Adipose tissue (tissue), 3 donors: Measurements from ENCODE around the gene GNA12. TPM values are rescaled to one million over a fixed set of nuclear protein-coding genes. Genes with fewer than 3 reads are reported as not detected.

ENCODE experiments used
- H3K27ac ChIP-seq: one replicate; pipeline ENCODE4 v1.5.1; 2013; ENCODE audit warnings: low read depth, low read length
- WGBS, 3 donors: extraction: QIAGEN DNeasy Blood & Tissue Kit; methylation state at CpG; one replicate each; pipeline ENCODE4 v1.1.7; 2013; 5-methylcytosine and 5-hydroxymethylcytosine counted together
- polyA plus RNA-seq, 3 donors: library from polyadenylated mRNA; stranded (reverse); fragments of 200-250 nt; gene quantifications; one replicate each; pipeline ENCODE4 v1.2.3, GENCODE V29; 2013
- donor health status: healthy with polysubstance abuse.
- donor health status: Bipolar disorder and iron deficiency.
- donor health status: healthy.

GNA12 gene
- polyA plus RNA-seq, 3 donors = 14.8 to 42.6 (median 39.9) TPM

DNA sequence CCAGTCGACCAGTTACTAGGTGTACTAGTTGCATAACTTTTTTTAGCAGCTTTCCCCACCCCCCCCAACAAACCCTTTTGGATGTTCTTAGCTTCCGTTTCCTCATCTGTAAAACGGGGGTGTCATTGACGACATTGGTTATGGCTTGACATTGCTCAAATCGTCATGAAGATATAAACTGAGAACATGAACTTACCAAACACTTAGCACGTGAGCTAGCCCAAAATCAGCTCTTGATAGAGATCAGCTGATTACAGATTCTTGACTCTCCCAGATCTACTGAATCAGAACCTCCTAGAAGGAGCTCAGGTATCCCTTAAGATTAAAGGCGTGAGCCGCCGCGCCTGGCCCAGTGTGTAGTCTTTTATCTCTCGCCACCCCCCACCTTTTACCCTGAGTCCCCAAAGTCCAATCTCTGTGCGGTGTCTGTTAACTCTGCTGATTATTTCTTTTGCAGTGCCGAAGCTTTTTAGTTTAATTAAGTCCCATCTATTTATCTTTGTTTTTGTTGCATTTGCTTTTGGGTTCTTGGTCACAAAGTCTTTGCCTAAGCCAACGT, 1.0 kb upstream of the GNA12 start:
- H3K27ac ChIP-seq = no peak overlapping the region
- WGBS, 3 donors = 77 to 81% (median 77%) methylated on average over 14 of the region's 14 CpGs

DNA sequence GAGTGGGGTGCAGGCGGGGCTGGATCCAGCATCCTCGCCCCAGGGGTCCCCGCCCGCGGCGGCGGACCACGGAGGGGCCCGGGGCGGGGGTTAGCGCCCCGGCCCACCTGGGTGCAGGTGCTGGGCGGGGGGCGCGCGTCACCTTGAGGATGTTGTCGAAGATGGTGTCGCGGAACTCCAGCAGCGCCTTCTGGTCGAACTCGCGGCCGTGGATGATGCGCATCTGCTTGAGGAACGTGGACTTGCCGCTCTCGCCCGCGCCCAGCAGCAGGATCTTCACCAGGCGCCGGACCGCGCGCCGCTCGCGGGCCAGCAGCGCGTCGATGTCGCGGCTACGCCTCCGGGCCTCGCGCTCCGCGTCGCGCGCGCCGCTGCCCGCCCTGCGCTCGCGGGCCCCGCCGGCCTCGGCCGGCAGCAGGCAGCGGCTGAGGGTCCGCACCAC, 376 bp downstream of the GNA12 start:
- WGBS, 3 donors = 0 to 1% (median 1%) methylated on average over 49 to 64 of the region's 64 CpGs
- no peak overlapping the region for H3K27ac ChIP-seq

GRCh38 chr7:2843191-2843685, 870 bp downstream of the GNA12 start:
- 37 to 58% (median 40%) methylated on average over 14 to 15 of the region's 15 CpGs for WGBS, 3 donors
- H3K27ac ChIP-seq = no peak overlapping the region

GRCh38 chr7:2841907-2842306, 2.2 kb downstream of the GNA12 start:
- WGBS, 3 donors = 75 to 81% (median 78%) methylated on average over 5 of the region's 5 CpGs

GRCh38 chr7:2840458-2840857, 3.6 kb downstream of the GNA12 start:
- H3K27ac ChIP-seq = no peak overlapping the region
- 95 to 98% (median 96%) methylated on average over 4 of the region's 4 CpGs for WGBS, 3 donors

More at GRCh38 chr7:2841907-2842306, 2.2 kb downstream of the GNA12 start:
- no peak overlapping the region for H3K27ac ChIP-seq

- no peak overlapping the region for H3K27ac ChIP-seq
- 76 to 90% (median 85%) methylated on average over 13 of the region's 13 CpGs for WGBS, 3 donors
These were observed 5.1 kb downstream of the GNA12 start for GRCh38 chr7:2838873-2839578.

GRCh38 chr7:2838451-2838850, 5.7 kb downstream of the GNA12 start:
- H3K27ac ChIP-seq = no peak overlapping the region
- 78 to 96% (median 90%) methylated on average over 3 of the region's 3 CpGs for WGBS, 3 donors

GRCh38 chr7:2837496-2837895, 6.6 kb downstream of the GNA12 start:
- no peak overlapping the region for H3K27ac ChIP-seq
- WGBS, 3 donors = 29 to 56% (median 30%) methylated on average over 3 of the region's 3 CpGs

DNA sequence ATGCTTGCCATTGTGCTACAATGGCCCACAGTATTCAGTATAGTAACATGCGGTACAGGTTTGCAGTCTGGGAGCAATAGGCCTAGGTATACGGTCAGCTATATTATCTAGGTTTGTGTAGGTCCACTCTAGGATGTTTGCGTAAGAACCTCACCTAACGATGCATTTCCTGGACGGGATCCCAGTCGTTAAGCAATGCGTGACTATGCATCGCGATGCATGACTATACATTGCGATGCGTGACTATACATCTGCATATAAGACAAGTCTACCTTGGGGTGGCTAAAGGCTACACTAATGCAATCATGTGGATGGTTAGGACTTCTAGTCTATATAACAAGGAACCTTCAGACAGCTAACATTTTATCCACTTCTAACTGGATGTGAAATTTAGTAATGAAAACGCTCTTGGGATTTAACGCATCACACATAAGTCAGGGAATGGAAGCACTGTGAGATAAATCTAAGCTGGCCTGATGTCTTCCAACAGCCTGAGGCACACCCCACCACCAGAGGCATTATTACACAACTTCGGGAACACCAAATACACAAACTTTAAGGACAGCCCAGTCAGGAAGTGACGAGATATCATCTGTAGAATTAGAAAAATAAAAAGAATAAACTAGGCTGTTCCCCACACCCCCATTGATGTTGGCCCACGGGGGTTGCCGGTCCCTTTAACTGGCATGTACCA, 9.2 kb downstream of the GNA12 start:
- no peak overlapping the region for H3K27ac ChIP-seq
- WGBS, 3 donors = 73 to 94% (median 77%) methylated on average over 17 of the region's 17 CpGs

DNA sequence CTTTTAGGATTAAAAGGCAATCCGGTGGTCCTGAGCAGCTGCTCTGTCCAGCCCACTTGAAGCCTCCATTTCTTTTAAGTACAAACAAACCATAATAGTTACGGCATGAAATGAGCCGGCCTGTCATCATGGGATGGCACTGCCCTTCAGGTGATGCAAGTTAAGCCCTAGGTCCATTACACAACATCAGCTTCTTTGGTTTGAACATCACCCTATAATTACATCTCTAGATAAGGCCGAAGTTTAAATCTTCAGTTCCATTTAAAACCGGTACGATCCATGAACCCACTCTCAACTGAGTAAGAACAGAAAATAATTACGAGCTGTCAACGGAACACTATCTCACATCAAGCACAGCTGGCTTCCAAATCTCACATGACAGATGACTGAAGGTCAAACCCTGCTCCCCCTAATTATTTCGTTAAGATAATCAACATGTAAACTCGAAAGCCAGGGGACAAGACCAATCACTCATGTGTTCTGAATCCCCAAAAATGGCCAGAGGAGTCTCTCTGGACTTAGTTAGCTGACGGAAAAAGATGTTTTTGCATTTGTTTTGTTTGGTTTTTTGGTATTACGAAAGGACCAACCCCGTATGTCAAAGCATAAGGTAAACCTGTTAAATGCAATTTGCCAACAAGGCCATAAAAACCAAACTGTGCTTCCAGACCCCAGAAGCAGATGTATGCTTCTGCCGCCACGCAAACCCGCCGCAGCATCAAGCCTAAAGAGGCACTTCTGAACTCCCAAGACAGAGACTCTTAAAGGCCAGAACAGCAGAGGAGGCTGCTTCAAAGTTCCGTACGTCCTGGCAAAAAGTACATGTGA, 10.8 kb downstream of the GNA12 start:
- 86 to 87% (median 87%) methylated on average over 19 of the region's 19 CpGs for WGBS, 3 donors
- no peak overlapping the region for H3K27ac ChIP-seq

DNA sequence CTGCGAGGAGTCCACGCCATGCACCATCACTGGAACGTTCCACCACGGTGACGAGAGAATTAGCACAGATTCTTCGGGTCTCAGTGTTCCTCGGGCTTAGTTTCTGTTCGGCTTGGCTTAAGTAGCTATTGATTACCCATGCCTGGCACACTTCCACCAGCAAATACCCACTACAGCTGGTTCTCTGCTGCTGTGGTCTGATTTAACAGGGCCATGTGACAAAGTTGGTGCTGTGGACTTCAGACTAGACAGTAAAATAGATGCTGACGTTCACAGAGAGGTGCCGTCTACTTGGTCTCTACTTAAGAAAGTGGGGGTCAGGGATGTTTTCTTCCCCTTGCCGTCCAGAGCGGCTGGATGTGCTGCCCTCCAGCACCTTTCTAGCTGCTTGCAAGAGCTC, 11.6 kb downstream of the GNA12 start:
- H3K27ac ChIP-seq = no peak overlapping the region
- WGBS, 3 donors = 81 to 97% (median 95%) methylated on average over 12 of the region's 12 CpGs

DNA sequence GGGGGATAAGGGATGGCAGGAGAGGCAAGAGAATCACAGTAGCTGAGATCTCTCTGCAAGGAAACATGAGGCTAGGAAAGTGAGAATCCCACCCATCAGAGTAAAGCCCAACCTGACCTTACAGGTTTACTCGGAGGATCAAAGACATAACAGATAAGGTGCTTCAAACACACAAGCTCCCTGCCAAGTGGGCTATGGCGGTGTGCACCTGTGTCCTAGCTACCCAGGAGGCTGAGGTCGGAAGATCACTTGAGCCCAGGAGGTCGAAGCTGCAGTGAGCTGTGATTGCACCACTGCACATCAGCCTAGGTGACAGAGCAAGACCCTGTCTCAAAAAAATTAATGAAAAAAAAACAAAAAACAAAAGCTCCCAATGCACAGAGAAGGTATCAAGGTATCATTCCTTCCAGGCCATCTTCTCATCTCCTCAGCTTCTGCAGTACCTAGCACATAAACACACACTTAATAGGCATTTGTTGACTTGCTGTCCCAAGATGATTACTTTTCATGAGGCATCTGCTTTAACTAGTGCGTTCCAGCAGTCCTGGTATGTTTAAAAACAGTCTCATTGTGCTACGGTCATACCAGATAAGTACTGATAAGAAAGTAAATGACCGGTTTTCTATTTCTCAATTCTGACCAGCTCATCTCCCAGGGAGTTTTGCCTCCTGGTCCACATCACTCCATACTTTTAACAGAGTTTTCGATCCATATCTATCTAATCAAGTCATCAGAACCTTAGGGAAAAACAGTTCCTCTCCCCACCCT, 13.3 kb downstream of the GNA12 start:
- WGBS, 3 donors = 62 to 91% (median 85%) methylated on average over 8 of the region's 8 CpGs
- no peak overlapping the region for H3K27ac ChIP-seq

DNA sequence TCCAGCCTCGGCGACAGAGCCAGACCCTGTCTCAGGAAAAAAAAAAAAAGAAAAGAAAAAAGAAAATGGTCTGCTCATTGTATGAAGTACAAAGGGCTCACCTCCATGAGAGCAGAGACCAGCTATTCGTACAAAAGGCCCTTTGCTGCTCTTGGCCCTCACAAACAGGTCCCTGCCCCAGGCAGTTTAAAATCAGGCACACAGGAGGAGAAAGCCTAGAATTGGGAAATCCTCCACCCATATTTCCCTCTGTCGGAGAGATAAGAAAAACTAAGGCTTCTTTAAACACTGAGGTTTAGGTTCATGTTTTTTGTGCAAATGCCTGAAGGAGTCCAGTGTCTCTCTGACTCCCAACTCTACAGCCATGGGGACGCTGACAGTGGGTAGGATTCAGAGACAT, 15.1 kb downstream of the GNA12 start:
- H3K27ac ChIP-seq = no peak overlapping the region
- WGBS, 3 donors = 87 to 94% (median 89%) methylated on average over 5 of the region's 5 CpGs

DNA sequence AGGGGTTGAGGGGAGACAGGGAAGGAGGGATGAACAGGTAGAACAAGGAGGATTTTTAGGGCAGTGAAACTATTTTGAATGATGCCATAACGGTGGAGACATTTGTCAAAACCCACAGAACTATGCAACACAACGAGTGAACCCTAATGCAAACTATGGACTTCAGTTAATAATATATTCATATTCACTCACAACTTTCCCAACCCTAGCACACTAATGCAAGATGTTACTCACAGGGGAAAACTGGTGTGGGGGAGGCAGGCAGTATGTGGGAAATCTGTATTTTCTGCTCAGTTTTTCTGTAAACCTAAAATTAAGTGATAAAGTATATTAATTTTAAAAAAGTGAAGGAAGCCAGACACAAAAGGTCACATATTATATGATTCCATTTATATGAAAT, 17.3 kb downstream of the GNA12 start:
- no peak overlapping the region for H3K27ac ChIP-seq
- WGBS, 3 donors = 70 to 87% (median 74%) methylated on average over 2 of the region's 2 CpGs

GRCh38 chr7:2825559-2826227, 18.4 kb downstream of the GNA12 start:
- WGBS, 3 donors = 55 to 76% (median 60%) methylated on average over 20 of the region's 20 CpGs
- no peak overlapping the region for H3K27ac ChIP-seq

DNA sequence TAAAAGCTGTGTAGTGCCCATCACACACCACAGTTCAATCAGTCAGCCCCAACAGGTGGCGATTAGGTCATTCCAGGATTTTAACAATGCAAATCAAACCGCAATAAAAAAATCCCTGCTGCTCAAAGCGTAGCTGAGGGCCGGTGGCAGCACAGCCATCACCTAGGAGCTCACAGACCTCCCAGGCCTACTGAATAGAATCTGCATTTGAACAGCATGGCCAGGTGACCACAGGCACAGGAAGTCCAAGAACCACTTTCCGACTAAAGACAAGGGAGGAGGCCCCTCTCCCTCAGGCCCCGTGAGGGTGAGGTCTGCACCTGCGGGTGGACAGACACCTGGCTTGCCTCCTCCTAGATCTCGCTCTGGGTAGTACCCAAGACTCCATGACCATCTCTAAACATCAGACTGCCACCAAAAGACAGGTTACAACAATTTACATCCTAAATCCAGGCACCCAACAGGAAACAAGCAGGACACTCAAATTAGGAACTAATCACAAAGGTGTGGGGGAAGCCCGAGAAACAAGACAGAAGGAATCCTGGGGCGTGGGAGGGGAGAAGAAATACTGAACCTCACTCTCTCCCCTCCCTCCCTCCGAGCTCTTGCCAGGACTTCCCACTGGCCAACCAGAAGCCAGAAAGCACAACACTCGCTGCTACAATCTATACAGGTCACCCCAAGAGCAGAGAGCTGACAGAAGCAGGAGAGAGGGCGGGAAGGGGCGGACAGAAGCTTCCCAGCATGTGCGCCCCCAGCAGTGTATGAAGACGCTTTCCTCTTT, 19.2 kb downstream of the GNA12 start:
- H3K27ac ChIP-seq = no peak overlapping the region
- WGBS, 3 donors = 76 to 80% (median 76%) methylated on average over 16 of the region's 16 CpGs
